ENCODE measurements around the gene AXIN2.

Gene AXIN2, protein sequence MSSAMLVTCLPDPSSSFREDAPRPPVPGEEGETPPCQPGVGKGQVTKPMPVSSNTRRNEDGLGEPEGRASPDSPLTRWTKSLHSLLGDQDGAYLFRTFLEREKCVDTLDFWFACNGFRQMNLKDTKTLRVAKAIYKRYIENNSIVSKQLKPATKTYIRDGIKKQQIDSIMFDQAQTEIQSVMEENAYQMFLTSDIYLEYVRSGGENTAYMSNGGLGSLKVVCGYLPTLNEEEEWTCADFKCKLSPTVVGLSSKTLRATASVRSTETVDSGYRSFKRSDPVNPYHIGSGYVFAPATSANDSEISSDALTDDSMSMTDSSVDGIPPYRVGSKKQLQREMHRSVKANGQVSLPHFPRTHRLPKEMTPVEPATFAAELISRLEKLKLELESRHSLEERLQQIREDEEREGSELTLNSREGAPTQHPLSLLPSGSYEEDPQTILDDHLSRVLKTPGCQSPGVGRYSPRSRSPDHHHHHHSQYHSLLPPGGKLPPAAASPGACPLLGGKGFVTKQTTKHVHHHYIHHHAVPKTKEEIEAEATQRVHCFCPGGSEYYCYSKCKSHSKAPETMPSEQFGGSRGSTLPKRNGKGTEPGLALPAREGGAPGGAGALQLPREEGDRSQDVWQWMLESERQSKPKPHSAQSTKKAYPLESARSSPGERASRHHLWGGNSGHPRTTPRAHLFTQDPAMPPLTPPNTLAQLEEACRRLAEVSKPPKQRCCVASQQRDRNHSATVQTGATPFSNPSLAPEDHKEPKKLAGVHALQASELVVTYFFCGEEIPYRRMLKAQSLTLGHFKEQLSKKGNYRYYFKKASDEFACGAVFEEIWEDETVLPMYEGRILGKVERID

DNA sequence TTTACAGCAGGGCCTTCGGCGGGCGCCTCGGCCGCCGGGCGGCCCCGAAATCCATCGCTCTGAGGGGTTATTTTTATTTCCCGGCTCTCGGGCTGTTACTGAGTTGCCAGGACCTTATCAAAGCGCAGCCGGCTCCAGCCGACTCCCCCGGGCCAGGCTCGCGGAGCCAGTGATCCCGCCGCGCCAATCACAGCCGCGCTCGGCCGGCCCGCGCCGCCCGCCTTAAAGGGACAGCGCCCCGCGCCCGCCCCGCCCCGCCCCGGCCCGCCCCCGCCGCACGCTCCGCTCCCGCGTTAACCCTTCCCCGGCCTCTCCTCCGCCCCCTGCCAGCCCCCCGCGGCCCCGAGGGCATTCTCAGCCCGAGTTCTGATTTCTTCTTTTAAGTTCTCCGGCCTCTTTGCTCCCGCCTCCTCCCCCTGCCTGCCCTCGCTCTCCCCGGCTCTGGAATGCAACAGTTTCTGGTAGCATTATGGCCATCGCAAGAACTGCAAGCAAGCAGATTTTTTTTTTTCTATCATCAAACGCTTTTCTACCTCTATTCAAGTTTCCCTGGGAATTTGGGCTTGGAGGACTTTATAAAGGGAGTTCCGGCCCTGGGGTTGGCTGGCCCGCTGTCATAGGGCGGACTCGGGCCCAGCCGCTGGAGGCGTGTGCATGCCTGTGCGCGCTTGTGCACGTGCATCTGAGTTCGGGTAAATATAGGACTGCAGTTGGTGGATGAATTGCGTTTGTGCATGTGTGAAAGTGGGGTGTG, at the start of gene AXIN2:
TSS of gene AXIN2 (minus strand) at position 197 of the 754 bp plus-strand sequence. CDS start 3,028 bp downstream, outside the sequence.
- peak; percentile 87 for DNase-seq (ENCODE audit: low spot score)

GRCh38 chr17:65609749-65610148, 48.3 kb upstream of the AXIN2 start:
- DNase-seq (ENCODE audit: low spot score) = no peak

DNA sequence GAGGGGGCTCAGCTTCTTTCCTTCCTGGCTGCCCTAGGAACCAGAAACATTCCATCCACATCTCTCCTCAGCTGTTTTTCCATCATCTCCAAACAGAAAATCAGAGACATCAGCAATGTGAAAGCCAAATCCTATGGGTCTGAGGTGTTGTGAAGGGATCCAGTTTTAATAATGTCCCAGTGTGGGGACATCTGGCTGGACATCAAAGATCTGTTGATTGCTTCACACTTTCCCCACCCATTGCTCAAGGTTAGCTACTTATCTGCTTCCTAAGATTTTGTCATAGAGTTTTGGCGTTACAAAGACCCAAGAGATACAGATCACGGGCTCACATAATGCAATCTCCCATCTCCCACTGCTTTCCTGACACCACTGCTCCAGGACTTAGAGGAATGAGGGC, 47.8 kb upstream of the AXIN2 start:
- DNase-seq (ENCODE audit: low spot score) = no peak

DNA sequence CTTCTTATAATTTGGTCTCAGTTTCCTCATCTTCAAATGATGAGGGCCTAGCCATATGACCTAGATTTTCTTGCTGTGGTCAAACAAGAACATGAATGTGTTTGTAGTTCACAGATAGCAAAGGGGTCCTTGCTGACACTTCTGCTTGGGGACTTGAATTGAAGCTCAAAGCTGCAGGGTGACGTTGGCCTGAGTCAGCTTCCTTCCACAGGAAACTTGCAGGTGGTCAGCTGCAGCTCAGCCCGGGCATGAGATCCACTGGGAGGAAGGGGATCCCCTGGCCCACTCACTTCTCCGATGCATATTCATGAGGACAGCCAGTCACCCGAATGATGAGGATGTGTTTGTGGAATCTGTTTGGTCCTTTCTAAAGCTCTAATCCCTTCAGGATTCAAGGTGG, 42.6 kb upstream of the AXIN2 start:
- DNase-seq (ENCODE audit: low spot score) = no peak

DNA sequence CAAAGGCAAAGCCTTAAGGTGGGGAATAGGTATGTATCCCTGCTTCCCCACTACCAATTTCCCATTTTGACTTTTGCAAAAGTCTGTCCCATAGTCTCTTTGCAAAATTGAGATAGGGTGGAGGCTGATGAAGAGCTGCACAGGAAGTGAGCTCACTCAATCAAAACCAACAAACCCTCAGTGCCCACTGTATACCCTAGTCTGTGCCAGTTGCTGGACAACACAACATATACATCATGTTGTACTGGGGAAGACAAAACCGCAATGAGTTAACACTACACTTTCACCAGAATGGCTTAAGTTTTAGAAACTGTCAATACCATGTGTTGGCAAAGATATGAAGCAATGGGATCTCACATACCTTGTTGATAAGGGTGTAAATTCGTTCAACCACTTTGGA, 40.4 kb upstream of the AXIN2 start:
- DNase-seq (ENCODE audit: low spot score) = no peak

GRCh38 chr17:65601145-65601544, 39.7 kb upstream of the AXIN2 start:
- DNase-seq (ENCODE audit: low spot score) = no peak

DNA sequence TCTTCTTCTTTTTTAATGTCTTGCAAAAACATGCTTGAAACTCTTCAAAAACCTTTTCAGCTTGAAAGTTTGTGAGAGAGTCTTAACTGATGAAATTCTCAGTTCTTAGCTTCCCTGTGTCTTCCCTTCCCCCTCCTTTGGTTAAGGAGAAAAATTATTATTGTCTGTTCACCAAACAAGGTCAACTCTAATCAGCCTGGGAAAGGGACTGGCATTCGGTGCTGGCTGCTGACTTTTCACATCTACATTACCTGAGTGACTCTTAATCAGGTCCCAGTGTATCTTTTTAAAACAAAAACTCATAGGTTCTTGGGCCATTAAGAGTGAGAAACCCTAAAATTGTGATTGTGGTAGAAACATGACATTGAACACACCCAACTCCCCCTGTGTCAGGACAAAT, 39.1 kb upstream of the AXIN2 start:
- DNase-seq (ENCODE audit: low spot score) = no peak

GRCh38 chr17:65599650-65600049, 38.2 kb upstream of the AXIN2 start:
- no peak for DNase-seq (ENCODE audit: low spot score)

DNA sequence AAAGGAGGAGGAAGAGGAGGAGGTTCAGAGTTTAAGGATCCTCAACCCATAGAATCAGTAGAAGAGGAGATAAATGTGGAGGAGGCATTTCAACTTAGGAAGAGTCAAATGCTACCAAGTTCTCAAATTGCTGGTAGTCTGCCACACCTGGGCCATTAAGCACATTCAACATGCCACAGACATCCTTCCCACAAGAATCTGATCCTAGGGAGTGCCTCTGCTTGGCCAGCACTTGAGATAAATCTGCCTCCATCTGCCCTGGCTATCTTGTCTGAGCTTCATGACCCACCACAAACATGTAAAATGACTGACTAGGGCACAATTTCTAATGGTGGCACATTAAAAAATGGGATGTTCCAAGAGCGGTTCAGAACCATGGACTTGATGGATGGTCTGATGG, 37.3 kb upstream of the AXIN2 start:
- DNase-seq (ENCODE audit: low spot score) = no peak

- no peak for DNase-seq (ENCODE audit: low spot score)
These were observed 33.7 kb upstream of the AXIN2 start for GRCh38 chr17:65595071-65595656.

GRCh38 chr17:65593855-65594845, 32.7 kb upstream of the AXIN2 start:
- DNase-seq (ENCODE audit: low spot score) = no peak

- no peak for DNase-seq (ENCODE audit: low spot score)
These were observed 31.8 kb upstream of the AXIN2 start for GRCh38 chr17:65593092-65593854.

DNA sequence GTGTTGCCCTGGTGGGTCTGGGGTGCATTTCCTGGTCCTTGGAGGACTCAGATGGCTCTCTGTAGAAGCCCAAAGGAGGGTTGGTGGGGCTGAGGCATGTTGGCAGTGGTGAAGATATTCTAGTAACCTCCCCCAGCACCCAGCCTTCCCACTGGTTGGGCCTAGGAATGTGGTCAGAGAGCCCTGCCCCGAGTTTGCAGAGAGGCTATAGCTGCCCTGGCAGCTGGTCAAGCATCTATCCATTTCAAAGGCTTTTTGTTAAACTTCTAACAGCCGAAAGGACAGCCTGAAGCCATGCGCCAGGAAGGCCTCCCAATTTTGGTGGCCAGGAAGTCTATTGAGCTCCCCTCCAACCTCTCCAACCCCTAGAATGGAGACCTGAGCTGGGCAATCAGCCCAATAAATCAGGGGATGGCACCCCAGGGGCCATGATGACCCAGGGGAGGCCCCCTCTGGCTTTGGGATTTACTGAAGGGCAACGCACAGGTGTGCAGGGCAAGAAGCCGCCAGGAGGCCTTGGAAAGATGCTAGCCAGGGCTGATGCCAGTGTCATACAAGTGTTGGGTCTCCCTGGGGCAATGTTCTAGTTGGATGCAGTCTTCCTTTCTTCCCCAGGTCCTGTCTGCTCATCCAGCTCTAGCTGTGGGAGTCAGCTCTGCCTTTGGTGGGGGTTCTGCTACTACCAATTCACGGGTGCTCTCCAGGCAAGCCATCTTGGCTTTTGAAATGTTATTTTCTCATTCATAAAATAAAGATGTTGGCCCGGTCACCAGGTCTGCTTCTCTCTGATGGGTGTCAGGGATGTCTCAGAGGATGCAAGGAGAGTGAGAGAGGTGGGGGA, 30.9 kb upstream of the AXIN2 start:
- no peak for DNase-seq (ENCODE audit: low spot score)

GRCh38 chr17:65589321-65589720, 27.9 kb upstream of the AXIN2 start:
- DNase-seq (ENCODE audit: low spot score) = no peak

- DNase-seq (ENCODE audit: low spot score) = peak; percentile 54
These were observed 26.8 kb upstream of the AXIN2 start for GRCh38 chr17:65588181-65588808.

DNA sequence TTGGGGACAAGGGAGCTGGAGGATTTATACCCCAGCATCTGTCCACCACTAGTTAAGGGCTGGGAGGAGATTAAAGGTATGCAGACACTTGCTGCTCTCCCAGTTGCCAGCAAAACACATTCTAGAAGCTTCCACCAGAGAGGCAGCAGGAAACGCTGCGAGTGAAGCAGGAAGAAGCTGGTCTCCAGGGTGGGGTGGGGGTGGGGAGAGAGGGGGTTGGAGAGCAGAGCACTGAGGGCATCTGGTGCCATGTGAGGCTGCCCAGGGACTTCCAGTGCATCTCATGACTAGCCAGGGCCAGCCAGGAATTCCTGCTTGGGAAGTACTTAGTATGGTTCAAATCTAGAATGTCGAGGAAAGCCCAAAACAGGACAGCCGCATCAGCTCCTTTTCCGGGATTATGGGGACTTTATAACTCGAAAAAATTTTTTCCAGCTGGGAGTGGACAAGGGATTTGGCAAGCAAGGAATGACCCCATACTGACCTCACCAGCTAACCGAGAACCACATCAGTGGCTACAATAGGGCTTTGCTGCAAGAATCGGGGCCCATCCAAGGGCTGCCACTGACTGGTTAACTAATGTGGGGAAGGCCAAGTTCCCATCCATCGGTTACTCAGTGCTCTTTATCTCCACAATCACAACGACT, 26.2 kb upstream of the AXIN2 start:
- DNase-seq (ENCODE audit: low spot score) = no peak

- no peak for DNase-seq (ENCODE audit: low spot score)
These were observed 25.5 kb upstream of the AXIN2 start for GRCh38 chr17:65586899-65587298.

All from cerebellar cortex (tissue), 1 donor.